HCT116 (cell line): ENCODE data around the gene SNIP1. TPM values are rescaled to one million over a fixed set of nuclear protein-coding genes. Genes with fewer than 3 reads are reported as not detected.

Source experiments
- ATAC-seq: fragments of 200-7000 bp; cut with Tn5 transposase; 2 replicates; pipeline ENCODE4 v1.9.1; 2020; ENCODE audit warnings: mild to moderate bottlenecking, moderate library complexity
- BruUV-seq: library from RNA; stranded (reverse); fragments of 400-500 nt; replicated peaks from 2 replicates; lab custom pipeline; 2021; lab: Mats Ljungman, UMichigan
- CTCF ChIA-PET: fragments of 300-600 bp; sonication (Branson Sonifier 250); formaldehyde crosslinking; loops from one replicate; lab custom pipeline; 2021; ENCODE audit warnings: antibody characterized with exemption; lab: Charles Lee
- POLR2A ChIA-PET: fragments of 300-600, 350-600 bp; sonication (Branson Sonifier 250); formaldehyde crosslinking; loops from one replicate; lab custom pipeline; 2021; ENCODE audit warnings: antibody characterized with exemption; lab: Charles Lee
- RAD21 ChIA-PET, 2 experiments: fragments of 300-600 bp; sonication (Branson Sonifier 250); formaldehyde crosslinking; loops; one replicate each; lab custom pipeline; 2023; ENCODE audit warnings: low total read pairs in 2 of 2; ENCODE audit not compliant: uncharacterized antibody in 2 of 2, unreplicated experiment in 2 of 2, low non-redundant PET in 1 of 2; lab: Charles Lee
- DNase-seq: peaks from one replicate; pipeline ENCODE4 v3.0.0-alpha.2; 2010; ENCODE audit warnings: low read depth, low spot score
- H2AFZ ChIP-seq: fragments of 200-600 bp; shearing (Covaris generic), sonication (generic); 2 replicates; pipeline ENCODE4 v1.6.1; 2017; ENCODE audit warnings: low read depth, mixed run types, mixed read lengths, antibody characterized with exemption, low read length; ENCODE audit not compliant: poor library complexity, severe bottlenecking
- H3K27ac ChIP-seq: 2 replicates; pipeline ENCODE4 v1.5.1; 2012; ENCODE audit warnings: low read depth, low read length
- H3K27me3 ChIP-seq: fragments of 200-600 bp; sonication (generic); 2 replicates; pipeline ENCODE4 v1.6.1; 2016; ENCODE audit warnings: mixed run types, low read length, mixed read lengths; ENCODE audit not compliant: insufficient read depth
- H3K36me3 ChIP-seq, 2 experiments: fragments of 200-500 bp in 1 of 2; fragments of 200-600 bp in 1 of 2; sonication (Bioruptor generic) in 1 of 2; sonication (generic) in 1 of 2; 2 replicates each; pipeline versions ENCODE4 v1.5.1 to v1.6.1; 2014 to 2016; ENCODE audit warnings: low read length in 2 of 2, inconsistent platforms in 1 of 2, mixed read lengths in 1 of 2, mixed run types in 1 of 2; ENCODE audit not compliant: insufficient read depth in 2 of 2, control insufficient read depth in 1 of 2
- H3K4me1 ChIP-seq, 2 experiments: fragments of 200-600 bp in 1 of 2; sonication (generic) in 1 of 2; 2 replicates each; pipeline versions ENCODE4 v1.5.1 to v1.6.1; 2012 to 2017; ENCODE audit warnings: low read length in 2 of 2, inconsistent platforms in 1 of 2, mild to moderate bottlenecking in 1 of 2, mixed read lengths in 1 of 2, mixed run types in 1 of 2, moderate library complexity in 1 of 2; ENCODE audit not compliant: insufficient read depth in 2 of 2, control insufficient read depth in 1 of 2
- H3K4me2 ChIP-seq: fragments of 200-600 bp; sonication (generic); 2 replicates; pipeline ENCODE4 v1.6.1; 2017; ENCODE audit warnings: mixed run types, low read length, mixed read lengths
- H3K4me3 ChIP-seq, 2 experiments: fragments of 200-600 bp in 1 of 2; sonication (generic) in 1 of 2; replicated peaks in 1 of 2; 2 replicates each; pipeline ENCODE4 v1.5.1; 2011 to 2016; ENCODE audit warnings: low read length in 2 of 2, control low read depth in 1 of 2, low read depth in 1 of 2, mild to moderate bottlenecking in 1 of 2, mixed read lengths in 1 of 2, mixed run types in 1 of 2
- H3K79me2 ChIP-seq: fragments of 200-600 bp; sonication (generic); 2 replicates; pipeline ENCODE4 v1.6.1; 2017; ENCODE audit warnings: mild to moderate bottlenecking, mixed run types, low read length, moderate library complexity, mixed read lengths; ENCODE audit not compliant: insufficient read depth
- H3K9ac ChIP-seq: fragments of 200-600 bp; sonication (generic); 2 replicates; pipeline ENCODE4 v1.6.1; 2016; ENCODE audit warnings: low read length, mixed read lengths
- H3K9me2 ChIP-seq: fragments of 200-600 bp; sonication (generic), shearing (Covaris generic); 2 replicates; pipeline ENCODE4 v1.6.1; 2017; ENCODE audit warnings: mixed run types, mild to moderate bottlenecking, moderate library complexity; ENCODE audit not compliant: insufficient read depth
- H3K9me3 ChIP-seq, 2 experiments: fragments of 200-500 bp in 1 of 2; fragments of 200-600 bp in 1 of 2; sonication (Bioruptor generic) in 1 of 2; sonication (generic) in 1 of 2; 2 replicates each; pipeline ENCODE4 v1.6.1; 2014 to 2017; ENCODE audit warnings: low read length in 2 of 2, mixed read lengths in 2 of 2, inconsistent platforms in 1 of 2, low read depth in 1 of 2, mild to moderate bottlenecking in 1 of 2, mixed run types in 1 of 2, moderate library complexity in 1 of 2; ENCODE audit not compliant: control insufficient read depth in 1 of 2, insufficient read depth in 1 of 2
- H4K20me1 ChIP-seq: fragments of 200-600 bp; sonication (generic), shearing (Covaris generic); 2 replicates; pipeline ENCODE4 v1.6.1; 2017; ENCODE audit warnings: mixed run types, mild to moderate bottlenecking, moderate library complexity; ENCODE audit not compliant: insufficient read depth
- ATF3 ChIP-seq: IDR thresholded peaks from 2 replicates; pipeline ENCODE4 v1.6.1; 2012
- CBX3 ChIP-seq: IDR thresholded peaks from 2 replicates; pipeline ENCODE4 v1.6.1; 2012; ENCODE audit warnings: low read depth
- CTCF ChIP-seq, 3 experiments: fragments of 200-600 bp in 1 of 3; sonication (generic) in 1 of 3; IDR thresholded peaks in 2 of 3; conservative IDR thresholded peaks in 1 of 3; 2 replicates each; pipeline ENCODE4 v1.5.1; 2012 to 2017; ENCODE audit warnings: low read depth in 2 of 3, low read length in 2 of 3, antibody characterized with exemption in 1 of 3, borderline replicate concordance in 1 of 3, control low read depth in 1 of 3, mild to moderate bottlenecking in 1 of 3, mixed read lengths in 1 of 3, mixed run types in 1 of 3, moderate library complexity in 1 of 3; ENCODE audit not compliant: insufficient read depth in 1 of 3
- ELF1 ChIP-seq: IDR thresholded peaks from 2 replicates; pipeline ENCODE4 v1.6.1; 2012; ENCODE audit warnings: low read depth, borderline replicate concordance
- EZH2 ChIP-seq: fragments of 200-600 bp; sonication (generic); IDR thresholded peaks from 2 replicates; pipeline ENCODE4 v1.6.1; 2017; ENCODE audit warnings: antibody characterized with exemption, mixed run types
- EZH2phosphoT487 ChIP-seq: fragments of 200-600 bp; IDR thresholded peaks from 2 replicates; pipeline ENCODE4 v1.6.1; 2018; ENCODE audit warnings: antibody characterized with exemption, borderline replicate concordance
- FOSL1 ChIP-seq: IDR thresholded peaks from 2 replicates; pipeline ENCODE4 v1.6.1; 2012; ENCODE audit warnings: low read depth
- JUND ChIP-seq: IDR thresholded peaks from 2 replicates; pipeline ENCODE4 v1.6.1; 2012
- POLR2AphosphoS5 ChIP-seq: IDR thresholded peaks from 2 replicates; pipeline ENCODE4 v1.6.1; 2011; ENCODE audit warnings: mild to moderate bottlenecking, low read depth, low read length, moderate library complexity
- RAD21 ChIP-seq: IDR thresholded peaks from 2 replicates; pipeline ENCODE4 v1.6.1; 2012; ENCODE audit warnings: low read depth, mild to moderate bottlenecking
- SIN3A ChIP-seq: IDR thresholded peaks from 2 replicates; pipeline ENCODE4 v1.6.1; 2012; ENCODE audit warnings: low read depth
- TCF7L2 ChIP-seq: IDR thresholded peaks from 2 replicates; pipeline ENCODE4 v1.7.0; 2011; ENCODE audit warnings: borderline replicate concordance, inconsistent platforms; ENCODE audit not compliant: insufficient read depth, insufficient read length; ENCODE audit errors: extremely low read depth
- YY1 ChIP-seq: IDR thresholded peaks from 2 replicates; pipeline ENCODE4 v1.6.1; 2011; ENCODE audit warnings: low read length, low read depth, moderate library complexity, mild to moderate bottlenecking; ENCODE audit not compliant: insufficient replicate concordance; ENCODE audit errors: extremely low read depth
- ZBTB33 ChIP-seq: IDR thresholded peaks from 2 replicates; pipeline ENCODE4 v1.6.1; 2011; ENCODE audit warnings: mild to moderate bottlenecking, low read length, moderate library complexity; ENCODE audit not compliant: insufficient replicate concordance; ENCODE audit errors: extremely low read depth
- ZFX ChIP-seq: fragments of 450-650 bp; IDR thresholded peaks from 2 replicates; pipeline ENCODE4 v1.6.1; 2017
- intact Hi-C: fragments of 100-400 bp; cut with micrococcal nuclease; formaldehyde crosslinking; loops from 2 replicates; pipeline ENCODE4 v1.10.0; 2022
- total RNA-seq: library from RNA; stranded (reverse); gene quantifications from one replicate; pipeline ENCODE4 v1.2.1, GENCODE V29; 2021; ENCODE audit not compliant: unreplicated experiment

SNIP1 gene
- total RNA-seq, 1 experiment from 2014 or later: 18.8 TPM

GRCh38 chr1:37599940-37600339 is 45.8 kb upstream of the SNIP1 start:
- Histone ChIP-seq H3K79me2 (peaks cover 8% of the 10 kb centered on the region), H4K20me1 (no peaks in the 10 kb centered on the region; the same call in 1 of the 2 replicates)
- intact Hi-C loops: loop anchor here (5.0 kb wide), 1 partner anchor 128 kb away; the partner anchor contains the start of gene ZC3H12A
- TF ChIP-seq ZFX: no peak
- TF ChIP-seq YY1: no peak
- no peak for TF ChIP-seq CBX3
- TF ChIP-seq SIN3A: no peak
- no peak for TF ChIP-seq EZH2phosphoT487
- no peak for TF ChIP-seq FOSL1
- no peak for TF ChIP-seq EZH2
- TF ChIP-seq CTCF (IDR thresholded peaks at IDR 0.05 in 2 of 3, conservative IDR thresholded peaks at IDR 0.05 in 1 of 3; ENCODE audit: borderline replicate concordance in 1 of 3, insufficient read depth in 1 of 3, low read depth in 2 of 3, low read length in 2 of 3): no peak
- TF ChIP-seq RAD21: no peak
- TF ChIP-seq TCF7L2: no peak
- no peak for TF ChIP-seq ATF3
- TF ChIP-seq ZBTB33: no peak
- TF ChIP-seq ELF1: no peak
- no peak for TF ChIP-seq POLR2AphosphoS5
- no peak for TF ChIP-seq JUND
- TF ChIP-seq, all 23 proteins: peak for 0
- Histone ChIP-seq H3K9me2 (no peaks in the 10 kb centered on the region), H3K27me3 (no peaks in the 10 kb centered on the region), H2AFZ (no peak overlapping the region), H3K9ac (no peak overlapping the region), H3K4me1 (peaks cover 4 to 7% of the 10 kb centered on the region in 2 experiments; a peak in 2 of 4 replicates), H3K4me3 (no peak overlapping the region), H3K36me3 (no peaks in the 10 kb centered on the region), H3K4me2 (no peak overlapping the region), H3K9me3 (no peaks in the 10 kb centered on the region), H3K27ac (no peak overlapping the region)
- RAD21 ChIA-PET: no interaction called here
- ATAC-seq (no peak), DNase-seq (no peak)
- CTCF ChIA-PET: no interaction called here
- POLR2A ChIA-PET: no interaction called here
- no TSS peak for BruUV-seq
